NCI-H2171 (cell line): ENCODE results near the gene LAPTM5.

ENCODE experiments used
- DNase-seq: peaks from one replicate; lab custom pipeline; 2025; lab: John Stamatoyannopoulos, UW

The LAPTM5 gene

GRCh38 chr1:30742300-30742962, 15.1 kb downstream of the LAPTM5 start:
- no peak for DNase-seq

GRCh38 chr1:30741239-30741894, 16.2 kb downstream of the LAPTM5 start:
- DNase-seq, result no peak

- no peak for DNase-seq
Observed at GRCh38 chr1:30740251-30741238, 17.0 kb downstream of the LAPTM5 start.

DNA sequence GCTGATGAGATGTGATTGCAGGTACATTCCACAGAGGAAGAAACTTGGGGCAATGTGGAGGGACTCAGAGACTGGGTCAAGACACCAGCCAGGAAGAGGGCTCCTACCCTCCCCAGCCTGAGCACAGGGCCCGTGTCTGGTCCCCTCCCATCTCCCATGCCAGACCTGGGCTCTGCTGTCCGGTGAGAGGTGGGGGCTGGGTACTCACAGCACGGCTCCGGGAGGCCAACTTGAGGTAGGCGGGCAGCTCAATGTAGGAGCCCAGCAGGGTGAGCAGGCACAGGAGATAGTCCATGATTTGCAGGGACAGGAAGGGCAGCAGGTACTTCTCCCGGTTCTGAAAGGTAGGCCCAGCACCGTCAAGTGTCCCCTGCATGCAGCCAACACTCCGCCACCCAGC, 18.0 kb downstream of the LAPTM5 start:
- no peak for DNase-seq

DNA sequence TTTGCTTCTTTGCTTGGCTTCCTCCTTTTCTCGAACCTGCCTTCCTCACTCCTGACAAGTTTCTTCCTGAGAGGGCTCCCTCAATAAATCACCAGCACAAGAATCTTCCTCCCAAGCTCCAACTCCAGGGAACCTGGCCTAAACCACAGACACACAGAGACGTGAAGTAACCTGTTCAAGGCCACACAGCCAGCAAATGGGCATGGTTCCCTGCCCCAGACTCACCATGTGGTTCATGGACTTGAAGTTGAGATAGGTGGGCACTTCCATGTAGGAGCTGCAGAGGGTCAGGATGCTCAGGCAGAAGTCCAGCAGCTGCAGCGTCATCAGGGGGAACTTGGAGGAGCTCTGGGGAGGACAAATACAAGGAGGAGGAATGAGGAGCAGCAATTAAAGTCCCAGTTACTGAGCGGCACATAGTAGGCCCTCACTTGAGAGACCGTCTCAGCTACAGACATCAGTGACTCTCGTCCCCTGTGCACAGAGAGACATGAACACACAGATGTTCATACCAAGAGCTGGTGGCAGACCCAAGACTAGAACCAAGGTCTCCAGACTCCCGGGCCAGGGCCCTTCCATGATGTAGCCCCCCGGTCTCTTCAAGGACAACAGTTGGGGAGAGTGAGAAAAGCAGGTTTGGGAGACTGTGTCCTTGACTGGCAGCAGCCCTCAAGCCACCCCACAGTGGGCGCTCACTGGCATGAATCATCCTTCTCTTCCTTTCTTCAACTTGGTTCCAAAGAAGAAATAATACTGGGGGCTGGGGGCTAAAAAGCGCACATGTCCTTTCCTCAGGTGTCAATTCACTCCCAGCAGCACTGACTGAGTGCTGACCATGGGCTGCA, 18.6 kb downstream of the LAPTM5 start:
- no peak for DNase-seq

DNA sequence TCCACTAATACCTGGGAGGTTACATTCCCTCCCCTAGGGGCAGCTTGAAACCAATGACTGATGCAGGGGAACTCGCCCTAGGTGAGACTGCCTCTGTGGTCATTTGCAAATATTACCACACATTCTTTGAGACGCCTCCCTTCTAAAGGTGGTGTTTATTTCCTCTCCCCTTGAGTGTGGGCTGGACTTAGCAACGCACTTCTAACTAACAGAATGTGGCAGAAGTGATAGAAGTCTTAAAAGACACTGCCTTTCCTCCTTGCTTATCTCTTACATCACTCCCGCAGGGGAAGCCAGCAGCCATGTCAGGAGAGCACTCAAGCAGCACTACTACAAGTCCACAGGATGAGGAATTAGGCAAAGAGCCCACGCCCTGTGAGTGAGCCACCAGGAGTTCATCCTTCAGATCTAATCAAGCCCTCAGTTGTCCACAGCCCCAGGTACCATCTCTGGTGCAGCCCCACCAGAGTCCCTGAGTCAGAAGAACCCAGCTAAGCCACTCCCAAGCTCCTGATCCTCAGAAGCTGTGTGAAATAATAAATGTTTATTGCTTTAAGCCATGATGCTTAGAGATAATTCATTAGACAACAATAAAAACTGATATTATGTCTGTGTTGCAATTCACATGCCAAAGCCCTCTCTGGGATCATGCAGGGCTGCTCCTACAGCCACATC, 19.4 kb downstream of the LAPTM5 start:
- no peak for DNase-seq

DNA sequence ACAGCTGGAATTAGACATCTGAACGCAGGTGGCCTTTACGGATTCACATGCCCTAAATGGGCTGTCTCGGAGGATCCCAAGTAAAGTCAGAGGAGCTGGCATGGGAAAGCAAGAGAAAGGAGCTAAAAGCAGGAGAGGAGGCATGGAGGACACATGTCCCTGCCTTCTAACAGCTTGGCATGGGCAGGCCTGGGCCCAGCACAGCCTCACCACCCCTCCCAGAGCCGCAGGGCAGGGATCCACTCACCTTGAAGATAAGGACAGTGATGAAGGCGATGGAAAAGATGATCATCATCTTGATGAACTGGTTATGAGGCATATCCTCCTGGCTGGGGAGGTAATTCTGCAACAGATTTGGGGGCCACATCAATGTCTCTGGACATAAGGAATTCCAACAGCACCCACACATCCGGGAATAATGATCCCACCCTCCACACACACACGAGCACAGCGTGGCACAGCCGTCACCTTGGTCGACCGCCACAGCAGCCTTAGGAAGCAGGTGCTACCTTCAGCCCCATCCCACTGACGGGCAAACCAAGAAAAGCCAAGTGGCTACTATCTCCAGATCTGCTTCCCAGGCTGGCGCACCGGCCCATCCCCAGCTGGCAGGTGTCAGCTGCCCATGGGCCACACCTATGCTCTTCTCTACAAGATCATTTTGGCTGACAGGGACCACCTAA, 20.1 kb downstream of the LAPTM5 start:
- no peak for DNase-seq

DNA sequence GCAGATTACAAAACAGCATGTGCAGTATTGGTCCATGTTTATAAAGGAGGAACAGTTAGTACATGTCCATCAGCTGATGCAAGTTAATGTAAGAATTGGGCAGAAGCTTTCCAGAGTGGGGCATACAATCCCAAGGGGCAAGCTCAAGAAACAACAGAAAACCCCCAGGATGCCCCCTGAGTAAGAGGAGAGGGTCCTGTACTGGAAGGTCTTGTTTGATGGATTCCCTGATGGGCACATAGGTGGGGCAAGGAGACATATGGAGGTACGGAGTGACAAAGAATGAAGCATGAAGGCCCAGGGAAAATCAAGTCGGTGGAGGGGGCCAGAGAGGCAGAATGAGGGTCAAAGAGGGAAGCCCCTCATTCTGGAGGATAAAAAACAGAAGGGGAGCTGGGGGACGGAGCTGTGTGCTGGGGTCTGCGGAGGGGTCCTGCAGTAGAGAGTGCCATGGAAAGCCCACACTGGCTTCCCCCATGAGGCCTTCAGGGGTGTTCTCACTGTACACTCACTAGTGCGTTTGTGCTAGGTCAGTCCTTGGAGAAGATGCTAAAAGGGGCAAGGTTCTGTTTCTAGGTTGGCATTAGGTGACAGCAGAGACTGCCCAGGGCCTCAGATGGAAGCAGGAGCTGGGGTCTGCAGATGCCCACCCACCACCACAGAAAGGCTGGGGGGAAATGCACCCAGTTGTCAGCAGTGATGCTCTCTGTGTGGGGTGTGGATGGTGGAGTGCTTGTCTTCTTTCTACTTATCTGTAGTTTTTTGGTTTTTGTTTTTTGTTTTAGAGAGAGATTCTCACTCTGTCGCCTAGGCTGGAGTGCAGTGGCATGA, 21.7 kb downstream of the LAPTM5 start:
- no peak for DNase-seq

- DNase-seq, result no peak
Observed at GRCh38 chr1:30735124-30735523, 22.4 kb downstream of the LAPTM5 start.

- no peak for DNase-seq
Observed at GRCh38 chr1:30734580-30734979, 23.0 kb downstream of the LAPTM5 start.

- no peak for DNase-seq
Observed at GRCh38 chr1:30734106-30734505, 23.5 kb downstream of the LAPTM5 start.

DNA sequence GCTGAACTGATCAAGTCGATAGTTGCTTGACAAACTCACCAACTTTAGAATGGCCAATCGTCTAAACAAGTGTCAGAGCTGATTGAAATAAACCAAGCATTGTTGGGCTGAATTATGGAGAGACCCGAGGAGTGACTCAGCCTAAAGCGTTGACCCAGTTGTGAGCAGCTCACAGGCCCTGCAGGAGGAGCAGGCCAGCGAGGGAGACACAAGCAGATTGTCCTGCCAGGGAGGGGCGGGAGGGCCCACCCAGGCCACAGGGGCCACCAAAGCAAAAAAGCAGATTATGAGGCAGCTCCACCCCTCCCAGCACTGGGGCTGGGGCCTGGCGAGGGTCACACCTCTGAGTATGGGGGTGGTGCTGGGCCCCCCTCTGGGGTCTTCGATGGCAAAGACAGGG, 24.1 kb downstream of the LAPTM5 start:
- no peak for DNase-seq

DNA sequence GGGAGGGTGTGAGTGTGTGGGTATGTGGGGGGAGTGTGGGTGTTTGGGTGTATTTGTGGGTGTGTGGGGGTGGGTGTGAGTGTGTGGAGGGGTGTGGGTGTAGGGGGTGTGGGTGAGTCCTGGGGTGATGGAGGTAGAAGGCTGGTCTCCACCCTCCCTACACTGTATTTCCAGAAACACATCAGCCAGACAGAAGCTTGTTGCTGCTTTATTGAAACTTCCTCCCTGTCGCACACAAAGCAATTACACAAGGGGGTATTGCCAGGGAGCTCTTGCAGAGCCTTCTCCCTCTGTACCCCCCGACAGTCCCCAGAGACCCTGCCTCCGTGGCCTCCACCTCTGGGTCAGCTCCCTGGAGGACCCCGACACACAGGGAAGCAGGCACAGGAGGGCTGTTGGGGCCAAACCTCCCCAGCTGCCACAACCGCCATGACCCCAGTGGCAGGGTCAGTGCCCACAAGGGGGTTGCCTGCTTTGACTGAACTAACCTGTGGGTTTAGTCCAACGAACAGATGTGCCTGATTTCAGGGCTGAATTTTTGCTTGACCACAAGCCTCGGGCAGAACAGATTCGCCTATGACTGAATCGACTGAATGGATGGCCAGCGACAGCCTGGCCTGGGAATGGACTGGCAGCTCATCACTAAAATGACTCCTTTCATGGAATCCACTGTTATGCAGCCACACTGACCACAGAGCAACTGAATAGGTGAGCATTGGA, 25.1 kb downstream of the LAPTM5 start:
- DNase-seq, result no peak

DNA sequence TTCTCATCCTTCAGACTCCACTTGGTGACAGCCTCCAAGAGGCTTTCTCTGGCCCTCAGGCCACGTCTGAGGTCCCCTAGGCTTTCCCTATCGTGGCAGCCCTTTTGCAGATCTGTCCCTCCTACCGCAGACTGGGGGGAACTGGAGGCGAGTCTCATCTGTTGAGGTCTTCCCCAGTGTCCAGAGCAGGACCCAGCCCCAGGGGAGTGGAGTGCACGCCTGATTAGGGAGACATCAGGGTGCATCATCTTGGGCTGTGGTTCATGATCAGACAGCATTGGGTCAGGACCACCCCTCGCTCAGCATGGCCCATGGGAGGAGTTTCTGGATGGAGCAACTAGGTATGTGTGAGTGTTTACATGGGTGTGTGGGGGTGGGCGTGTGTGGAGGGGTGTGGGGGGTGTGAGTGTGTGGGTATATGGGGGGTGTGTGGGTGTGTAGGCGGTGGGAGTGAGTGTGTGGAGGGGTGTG, 25.7 kb downstream of the LAPTM5 start:
- DNase-seq, result no peak

DNA sequence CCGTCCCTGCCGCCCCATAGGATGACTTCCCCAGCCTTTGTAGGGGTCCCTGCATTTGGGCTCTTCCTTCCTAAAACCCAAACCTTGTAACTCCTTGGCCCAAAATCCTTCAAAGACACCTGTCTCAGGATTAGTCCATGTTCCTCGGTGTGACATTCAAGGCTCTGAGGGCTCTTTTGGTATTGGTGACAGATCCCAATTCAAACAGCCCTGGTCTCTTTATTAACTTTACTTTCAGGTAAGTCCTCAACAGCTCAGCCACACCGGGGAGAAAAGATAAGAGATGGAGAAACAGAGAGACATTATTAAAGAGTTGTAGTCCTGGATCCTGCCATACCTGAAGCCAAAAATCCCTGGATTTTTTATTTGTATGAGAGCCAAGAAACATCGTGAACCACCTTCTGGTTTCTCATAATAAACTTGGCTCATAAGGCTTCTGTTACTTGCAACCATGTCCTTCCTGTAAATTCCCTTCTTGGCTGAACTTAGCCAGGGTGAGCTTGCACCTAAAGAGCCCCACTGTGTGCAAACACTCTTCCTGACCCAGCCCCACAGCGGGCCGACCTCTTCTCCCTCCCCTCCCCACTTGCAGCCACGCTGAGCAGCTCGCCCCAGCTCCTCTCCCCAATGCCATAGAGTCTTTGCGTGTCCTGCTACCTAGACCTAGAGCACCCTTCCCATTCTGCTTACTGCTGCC, 26.3 kb downstream of the LAPTM5 start:
- DNase-seq, result no peak

- no peak for DNase-seq
Observed at GRCh38 chr1:30730346-30731108, 27.0 kb downstream of the LAPTM5 start.

DNA sequence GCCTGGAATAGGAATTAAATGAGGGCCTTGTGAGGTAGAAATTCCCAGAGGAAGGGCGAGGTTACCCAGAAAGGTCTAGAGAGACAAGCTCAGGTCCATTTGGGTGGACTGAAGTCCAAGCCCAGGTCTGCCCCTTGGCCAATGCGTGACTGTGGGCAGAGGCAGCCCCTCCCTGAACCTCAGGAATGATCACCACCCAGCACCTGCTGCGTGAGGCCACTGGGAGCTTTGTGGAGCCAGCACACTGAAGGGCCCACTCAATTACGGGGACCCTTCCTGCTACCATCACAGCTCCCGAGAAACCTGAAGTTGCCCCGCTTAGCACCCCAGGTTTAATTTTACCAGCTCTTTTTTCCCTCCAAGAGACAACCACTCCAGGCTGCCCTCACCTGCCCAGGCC, 27.7 kb downstream of the LAPTM5 start:
- DNase-seq, result no peak
